ENCODE results near the gene SLC35A5. TPM values are rescaled to one million over a fixed set of nuclear protein-coding genes. Genes with fewer than 3 reads are reported as not detected.

The SLC35A5 gene
- total and polyA plus RNA-seq, 2 of the 4 experiments (the other 2 are of a cell fraction), result 19.5 to 25.6 TPM

DNA sequence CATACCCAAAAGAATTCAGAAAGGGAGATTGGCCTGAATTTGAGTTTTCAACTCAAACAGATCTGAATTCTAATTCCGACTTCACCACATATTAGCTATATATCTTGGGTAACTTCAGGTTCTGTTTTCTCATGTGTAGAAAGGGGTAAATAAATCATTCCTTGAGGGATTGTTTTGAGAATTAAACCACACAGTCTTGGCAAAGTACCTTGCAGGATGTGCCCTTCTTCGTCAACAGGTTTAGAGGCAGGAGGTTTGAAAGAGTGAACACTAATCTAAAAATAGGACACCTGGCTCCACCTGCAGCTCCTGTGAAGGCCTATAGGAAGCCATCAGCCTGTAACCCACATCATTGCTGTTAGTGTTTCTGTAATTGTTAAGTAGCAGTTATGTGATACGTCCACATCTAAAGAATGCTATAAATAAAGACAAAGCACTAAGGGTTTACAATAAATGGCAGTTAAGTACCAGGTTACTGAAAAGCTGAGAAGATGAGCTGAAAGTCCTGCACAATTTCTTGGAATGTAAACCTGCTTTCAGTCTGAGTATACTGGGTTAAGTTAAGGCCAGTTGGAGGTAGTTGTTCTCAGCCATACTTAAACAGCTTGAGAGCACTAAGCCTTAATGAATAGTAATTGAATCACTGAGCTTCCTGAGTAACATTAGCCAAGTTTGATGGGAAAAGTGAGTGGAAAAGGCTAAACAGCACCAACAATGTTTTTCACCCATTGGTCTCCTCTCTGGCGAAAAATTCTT is 73.1 kb downstream of the SLC35A5 start:
- Histone ChIP-seq H2AK9ac (replicated peaks; ENCODE audit: low read depth, low read length, poor library complexity) (no peak overlapping the region), H4K20me1 (ENCODE audit: insufficient read depth, low read length) (peaks cover 6% of the 10 kb centered on the region; the same call in 1 of the 2 replicates), H2AK5ac (ENCODE audit: low read depth, low read length) (peak overlapping the region; percentile 5; the same call in 1 of the 2 replicates), H4K8ac (ENCODE audit: low read depth in 2 of 2, low read length in 2 of 2) (peak overlapping the region; percentile 1 to 38; a peak in 3 of 4 replicates), H3K4me1 (ENCODE audit: control insufficient read depth, insufficient read depth, low read length) (peaks cover 31% of the 10 kb centered on the region), H2BK5ac (ENCODE audit: low read depth, low read length, poor library complexity, severe bottlenecking) (peak overlapping the region; percentile 86), H3K56ac (ENCODE audit: extremely low read depth, insufficient read depth, low read length) (peak overlapping the region; percentile 35; the same call in 1 of the 2 replicates), H3K4me3 (ENCODE audit: insufficient read depth, low read depth, low read length) (peak overlapping the region; percentile 16; the same call in 1 of the 2 replicates), H4K91ac (ENCODE audit: insufficient read depth, low read depth, low read length) (peak overlapping the region; percentile 16), H4K5ac (ENCODE audit: low read depth, low read length) (peak overlapping the region; percentile 85), H2BK120ac (ENCODE audit: low read depth, low read length) (peak overlapping the region; percentile 10), H3K9me3 (ENCODE audit: control insufficient read depth, insufficient read depth, low read length) (no peaks in the 10 kb centered on the region), H3K27me3 (ENCODE audit: control insufficient read depth, insufficient read depth, low read length) (no peaks in the 10 kb centered on the region), H3K79me1 (ENCODE audit: low read depth in 1 of 2, low read length in 2 of 2) (peaks cover 31 to 70% of the 10 kb centered on the region in 2 experiments), H2BK15ac (ENCODE audit: low read depth, low read length) (peak overlapping the region; percentile 38; the same call in 2 of the 3 replicates), H3K4ac (ENCODE audit: low read depth, low read length) (peak overlapping the region; percentile 47), H3K4me2 (ENCODE audit: low read depth, low read length) (peak overlapping the region; percentile 97), H3K23ac (ENCODE audit: low read depth, low read length) (peak overlapping the region; percentile 5), H3K14ac (replicated peaks; ENCODE audit: low read depth, low read length) (peak overlapping the region; percentile 36; the same call in 1 of the 2 replicates), H3K9me1 (ENCODE audit: insufficient read depth, low read length) (peaks cover 22% of the 10 kb centered on the region), H2BK20ac (ENCODE audit: low read depth, low read length) (peak overlapping the region; percentile 62), H3K36me3 (ENCODE audit: control insufficient read depth, insufficient read depth, low read length) (peaks cover 10% of the 10 kb centered on the region), H3K18ac (ENCODE audit: low read depth, low read length) (peak overlapping the region; percentile 71), H3K9ac (ENCODE audit: low read depth, low read length) (peak overlapping the region; percentile 8; the same call in 1 of the 2 replicates), H3K27ac (ENCODE audit: insufficient read depth, low read length) (peak overlapping the region; percentile 82), H2AFZ (replicated peaks; ENCODE audit: low read length, poor library complexity) (no peak overlapping the region)
- peak; percentile 1; the same call in 1 of the 2 replicates for ATAC-seq (ENCODE audit: low read depth)
- no peak for TF ChIP-seq RAD21 (IDR thresholded peaks at IDR 0.05; ENCODE audit: low read length)
- TF ChIP-seq, protein P1, sequence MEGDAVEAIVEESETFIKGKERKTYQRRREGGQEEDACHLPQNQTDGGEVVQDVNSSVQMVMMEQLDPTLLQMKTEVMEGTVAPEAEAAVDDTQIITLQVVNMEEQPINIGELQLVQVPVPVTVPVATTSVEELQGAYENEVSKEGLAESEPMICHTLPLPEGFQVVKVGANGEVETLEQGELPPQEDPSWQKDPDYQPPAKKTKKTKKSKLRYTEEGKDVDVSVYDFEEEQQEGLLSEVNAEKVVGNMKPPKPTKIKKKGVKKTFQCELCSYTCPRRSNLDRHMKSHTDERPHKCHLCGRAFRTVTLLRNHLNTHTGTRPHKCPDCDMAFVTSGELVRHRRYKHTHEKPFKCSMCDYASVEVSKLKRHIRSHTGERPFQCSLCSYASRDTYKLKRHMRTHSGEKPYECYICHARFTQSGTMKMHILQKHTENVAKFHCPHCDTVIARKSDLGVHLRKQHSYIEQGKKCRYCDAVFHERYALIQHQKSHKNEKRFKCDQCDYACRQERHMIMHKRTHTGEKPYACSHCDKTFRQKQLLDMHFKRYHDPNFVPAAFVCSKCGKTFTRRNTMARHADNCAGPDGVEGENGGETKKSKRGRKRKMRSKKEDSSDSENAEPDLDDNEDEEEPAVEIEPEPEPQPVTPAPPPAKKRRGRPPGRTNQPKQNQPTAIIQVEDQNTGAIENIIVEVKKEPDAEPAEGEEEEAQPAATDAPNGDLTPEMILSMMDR (conservative IDR thresholded peaks at IDR 0.05; ENCODE audit: low read depth, low read length), result no peak
- no peak for TF ChIP-seq SMC3 (IDR thresholded peaks at IDR 0.05; ENCODE audit: low read depth, low read length)
- TF ChIP-seq MAZ (IDR thresholded peaks at IDR 0.05; ENCODE audit: borderline replicate concordance, low read depth, low read length), result no peak
- intact Hi-C loops (cut with micrococcal nuclease) (no loop called here), dilution Hi-C loops (cut with HindIII; ENCODE audit: low sequenced_read_pairs, unreplicated experiment) (no loop called here), in situ Hi-C loops (cut with MboI; ENCODE audit: low sequenced_read_pairs) (loop anchor here (25.0 kb wide), 1 partner anchor 652 kb away; no protein-coding TSS in a partner anchor)
- CTCF ChIA-PET, result interaction anchor here (0.8 to 3.5 kb wide), 5 partner anchors 11 to 344 kb away, joined by 3 to 15 read pairs (median 5); partner anchors contain the start of genes ATG3 and SLC35A5
- BruUV-seq (replicated peaks), result no TSS peak
- peak; percentile 33 for DNase-seq
- POLR2A ChIA-PET (ENCODE audit: unreplicated experiment), result interaction anchor here (0.6 kb wide), 1 partner anchor 981 kb away, joined by 3 read pairs; no protein-coding TSS in a partner anchor
- WGBS, 2 experiments (ENCODE audit: extremely low coverage in 2 of 2, insufficient read length in 1 of 2), result no CpG with 5 or more reads among the region's 4 CpGs

Other genes with a start within 250 kb of the SLC35A5 start
- 0.83 and 1.1 TPM in 2 replicates for gene CD200, start 228.9 kb upstream of the SLC35A5 start, total RNA-seq (2012; rRNA removed)
- gene CD200, start 228.9 kb upstream of the SLC35A5 start, polyA plus RNA-seq (2012; rRNA removed), result 1.6 and 1.7 TPM in 2 replicates
- not detected in 2 replicates for gene BTLA, start 62.6 kb upstream of the SLC35A5 start, total RNA-seq (2012; rRNA removed)
- gene BTLA, start 62.6 kb upstream of the SLC35A5 start, polyA plus RNA-seq (2012; rRNA removed), result not detected in 2 replicates
- gene ATG3, start 83 bp upstream of the SLC35A5 start, total RNA-seq (2012; rRNA removed), result 30.8 and 70.3 TPM in 2 replicates
- gene ATG3, start 83 bp upstream of the SLC35A5 start, polyA plus RNA-seq (2012; rRNA removed), result 31.7 and 34.2 TPM in 2 replicates
- gene CCDC80, start 79.1 kb downstream of the SLC35A5 start, total RNA-seq (2012; rRNA removed), result 387 and 406 TPM in 2 replicates
- 356 and 418 TPM in 2 replicates for gene CCDC80, start 79.1 kb downstream of the SLC35A5 start, polyA plus RNA-seq (2012; rRNA removed)

All from IMR-90 (cell line).